ENCODE data around the gene AATK.

DNA sequence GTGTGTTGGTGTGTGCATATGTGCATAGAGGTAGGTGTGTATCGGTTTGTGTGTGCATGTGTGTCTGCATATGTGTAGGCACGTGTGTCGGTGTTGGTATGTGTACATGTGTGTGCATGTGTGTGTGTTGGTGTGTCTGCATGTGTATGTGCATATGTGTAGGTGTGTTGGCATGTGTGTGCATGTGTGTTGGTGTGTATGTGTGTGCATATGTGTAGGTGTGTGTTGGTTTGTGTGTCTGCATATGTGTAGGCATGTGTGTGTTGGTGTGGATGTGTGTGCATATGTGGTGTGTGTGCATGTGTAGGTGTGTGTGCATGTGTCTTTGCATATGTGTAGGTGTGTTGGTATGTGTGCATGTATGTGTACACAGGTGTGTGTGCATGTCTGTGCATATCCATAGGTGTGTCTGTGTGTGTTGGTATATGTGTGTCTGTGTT, 3.9 kb upstream of the AATK start:
- no peak for TF ChIP-seq RCOR1 (IDR thresholded peaks at IDR 0.05; ENCODE audit: low read depth, low read length)
- TF ChIP-seq ZFP36 (IDR thresholded peaks at IDR 0.05; ENCODE audit: borderline replicate concordance, partially characterized antibody) = no peak
- TF ChIP-seq, protein P1, sequence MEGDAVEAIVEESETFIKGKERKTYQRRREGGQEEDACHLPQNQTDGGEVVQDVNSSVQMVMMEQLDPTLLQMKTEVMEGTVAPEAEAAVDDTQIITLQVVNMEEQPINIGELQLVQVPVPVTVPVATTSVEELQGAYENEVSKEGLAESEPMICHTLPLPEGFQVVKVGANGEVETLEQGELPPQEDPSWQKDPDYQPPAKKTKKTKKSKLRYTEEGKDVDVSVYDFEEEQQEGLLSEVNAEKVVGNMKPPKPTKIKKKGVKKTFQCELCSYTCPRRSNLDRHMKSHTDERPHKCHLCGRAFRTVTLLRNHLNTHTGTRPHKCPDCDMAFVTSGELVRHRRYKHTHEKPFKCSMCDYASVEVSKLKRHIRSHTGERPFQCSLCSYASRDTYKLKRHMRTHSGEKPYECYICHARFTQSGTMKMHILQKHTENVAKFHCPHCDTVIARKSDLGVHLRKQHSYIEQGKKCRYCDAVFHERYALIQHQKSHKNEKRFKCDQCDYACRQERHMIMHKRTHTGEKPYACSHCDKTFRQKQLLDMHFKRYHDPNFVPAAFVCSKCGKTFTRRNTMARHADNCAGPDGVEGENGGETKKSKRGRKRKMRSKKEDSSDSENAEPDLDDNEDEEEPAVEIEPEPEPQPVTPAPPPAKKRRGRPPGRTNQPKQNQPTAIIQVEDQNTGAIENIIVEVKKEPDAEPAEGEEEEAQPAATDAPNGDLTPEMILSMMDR (IDR thresholded peaks at IDR 0.05) = no peak
- TF ChIP-seq RARB (CRISPR knock-in tag; IDR thresholded peaks at IDR 0.05) = no peak
- TF ChIP-seq, protein P2, sequence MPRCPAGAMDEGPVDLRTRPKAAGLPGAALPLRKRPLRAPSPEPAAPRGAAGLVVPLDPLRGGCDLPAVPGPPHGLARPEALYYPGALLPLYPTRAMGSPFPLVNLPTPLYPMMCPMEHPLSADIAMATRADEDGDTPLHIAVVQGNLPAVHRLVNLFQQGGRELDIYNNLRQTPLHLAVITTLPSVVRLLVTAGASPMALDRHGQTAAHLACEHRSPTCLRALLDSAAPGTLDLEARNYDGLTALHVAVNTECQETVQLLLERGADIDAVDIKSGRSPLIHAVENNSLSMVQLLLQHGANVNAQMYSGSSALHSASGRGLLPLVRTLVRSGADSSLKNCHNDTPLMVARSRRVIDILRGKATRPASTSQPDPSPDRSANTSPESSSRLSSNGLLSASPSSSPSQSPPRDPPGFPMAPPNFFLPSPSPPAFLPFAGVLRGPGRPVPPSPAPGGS (IDR thresholded peaks at IDR 0.05) = no peak
- no peak for TF ChIP-seq POLR2A (IDR thresholded peaks at IDR 0.05; ENCODE audit: low read length)
- no peak for TF ChIP-seq ZSCAN20 (CRISPR knock-in tag; IDR thresholded peaks at IDR 0.05)
- no peak for TF ChIP-seq KDM1A (IDR thresholded peaks at IDR 0.05; ENCODE audit: low read depth)
- no peak for TF ChIP-seq CEBPB (IDR thresholded peaks at IDR 0.05)
- no peak for TF ChIP-seq EHMT2 (IDR thresholded peaks at IDR 0.05; ENCODE audit: low read depth)
- no peak for TF ChIP-seq EP300 (IDR thresholded peaks at IDR 0.05)

Measured in A549 (cell line).